Lower leg skin (tissue), 3 donors: Measurements from ENCODE around the gene HES1.

ENCODE experiments used
- CTCF ChIP-seq, 3 donors: fragments of 450-650 bp; IDR thresholded peaks; one replicate each; pipeline ENCODE4 v1.5.1; 2016; ENCODE audit warnings: antibody characterized with exemption in 3 of 3, mild to moderate bottlenecking in 3 of 3, moderate library complexity in 2 of 3
- POLR2A ChIP-seq, 2 donors: fragments of 450-650 bp; IDR thresholded peaks; one replicate each; pipeline ENCODE4 v1.6.1; 2016 to 2017; ENCODE audit warnings: antibody characterized with exemption in 2 of 2, mild to moderate bottlenecking in 1 of 2, moderate library complexity in 1 of 2

- TF ChIP-seq CTCF (IDR thresholded peaks at IDR 0.05) (no peak), POLR2A (IDR thresholded peaks at IDR 0.05) (no peak)
These were observed 45.9 kb downstream of the HES1 start for GRCh38 chr3:194181612-194182529.
